ENCODE data around the gene NLRP1.

DNA sequence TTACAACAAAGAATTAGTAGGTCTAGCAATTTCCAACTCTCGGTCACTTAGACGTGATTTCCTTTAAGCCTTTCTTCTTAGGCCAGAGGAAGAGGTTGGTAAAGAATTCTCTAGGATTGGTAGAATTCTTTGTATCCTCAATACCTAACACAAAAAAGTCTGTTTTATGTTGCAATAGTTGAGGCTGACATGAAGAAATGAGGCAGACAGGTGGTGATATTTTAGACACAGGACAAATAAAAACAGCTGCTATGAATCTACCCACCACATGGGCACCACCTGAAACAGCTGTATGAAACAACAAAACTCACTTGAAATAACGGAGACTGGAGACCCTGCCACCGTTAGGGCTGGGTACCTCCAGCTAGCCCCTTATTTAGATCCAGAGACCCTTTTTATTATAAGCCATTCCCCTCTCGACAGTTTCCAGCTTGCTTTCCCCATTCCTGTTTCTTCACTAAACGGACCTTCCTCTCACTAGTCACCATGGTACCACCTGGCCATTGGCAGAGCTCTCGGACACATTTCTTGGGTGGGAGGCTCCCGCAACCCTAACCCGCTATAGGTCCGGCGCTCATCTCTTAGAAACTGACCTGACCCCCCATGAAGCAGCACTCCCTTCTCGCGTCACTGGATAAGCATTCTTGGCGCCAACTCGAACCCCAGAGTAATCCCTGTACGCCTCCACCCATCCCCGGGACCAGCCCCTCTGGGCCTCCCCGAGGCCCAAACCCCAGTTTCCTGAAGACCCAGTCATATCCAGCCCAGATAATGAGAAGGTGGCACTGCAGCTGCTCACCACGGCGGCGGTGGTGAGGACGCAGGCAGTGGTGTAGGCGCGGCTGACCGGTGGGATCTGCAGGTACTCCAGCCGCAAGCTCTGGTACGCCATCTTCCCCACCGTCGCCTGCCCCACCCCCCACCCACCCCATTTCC, 98.8 kb downstream of the NLRP1 start, which contains the start of gene DERL2:
- TF ChIP-seq CTCF (IDR thresholded peaks at IDR 0.05) (peak in 1 of 6 experiments; percentile 19), POLR2A (IDR thresholded peaks at IDR 0.05) (peak in 1 of 4 donors; percentile 35)
